Osteocyte (in vitro differentiated cells): ENCODE measurements around the gene ADAM10. TPM values are rescaled to one million over a fixed set of nuclear protein-coding genes. Genes with fewer than 3 reads are reported as not detected.

ENCODE experiments used
- DNase-seq: peaks from one replicate; pipeline ENCODE4 v3.0.0; 2021; ENCODE audit warnings: mixed read lengths; ENCODE audit not compliant: unreplicated experiment; ENCODE audit errors: extremely low spot score
- H3K27ac Mint-ChIP-seq: one replicate; pipeline ENCODE4 v1.8.0; 2021; ENCODE audit warnings: mild to moderate bottlenecking, mixed read lengths; ENCODE audit not compliant: unreplicated experiment
- H3K27me3 Mint-ChIP-seq: one replicate; pipeline ENCODE4 v1.8.0; 2021; ENCODE audit warnings: mixed read lengths; ENCODE audit not compliant: unreplicated experiment
- H3K36me3 Mint-ChIP-seq: one replicate; pipeline ENCODE4 v1.8.0; 2021; ENCODE audit warnings: mixed read lengths; ENCODE audit not compliant: unreplicated experiment
- H3K4me1 Mint-ChIP-seq: one replicate; pipeline ENCODE4 v1.8.0; 2021; ENCODE audit warnings: mixed read lengths; ENCODE audit not compliant: unreplicated experiment
- H3K4me3 Mint-ChIP-seq: one replicate; pipeline ENCODE4 v1.8.0; 2021; ENCODE audit warnings: mild to moderate bottlenecking, moderate library complexity, mixed read lengths; ENCODE audit not compliant: unreplicated experiment
- H3K9me3 Mint-ChIP-seq: one replicate; pipeline ENCODE4 v1.8.0; 2021; ENCODE audit warnings: mixed read lengths; ENCODE audit not compliant: unreplicated experiment
- total RNA-seq: library from RNA; stranded (reverse); gene quantifications from 2 replicates; pipeline ENCODE4 v1.2.1, GENCODE V29; 2021
- TF ChIP-seq, protein P1 (sequence below): fragments of 200-600 bp; sonication (generic); IDR thresholded peaks from 2 replicates; pipeline ENCODE4 v1.5.0; 2021; ENCODE audit warnings: antibody characterized with exemption, mild to moderate bottlenecking, moderate library complexity

ADAM10 gene
- total RNA-seq, 1 donor from 2014 or later: 169 TPM

DNA sequence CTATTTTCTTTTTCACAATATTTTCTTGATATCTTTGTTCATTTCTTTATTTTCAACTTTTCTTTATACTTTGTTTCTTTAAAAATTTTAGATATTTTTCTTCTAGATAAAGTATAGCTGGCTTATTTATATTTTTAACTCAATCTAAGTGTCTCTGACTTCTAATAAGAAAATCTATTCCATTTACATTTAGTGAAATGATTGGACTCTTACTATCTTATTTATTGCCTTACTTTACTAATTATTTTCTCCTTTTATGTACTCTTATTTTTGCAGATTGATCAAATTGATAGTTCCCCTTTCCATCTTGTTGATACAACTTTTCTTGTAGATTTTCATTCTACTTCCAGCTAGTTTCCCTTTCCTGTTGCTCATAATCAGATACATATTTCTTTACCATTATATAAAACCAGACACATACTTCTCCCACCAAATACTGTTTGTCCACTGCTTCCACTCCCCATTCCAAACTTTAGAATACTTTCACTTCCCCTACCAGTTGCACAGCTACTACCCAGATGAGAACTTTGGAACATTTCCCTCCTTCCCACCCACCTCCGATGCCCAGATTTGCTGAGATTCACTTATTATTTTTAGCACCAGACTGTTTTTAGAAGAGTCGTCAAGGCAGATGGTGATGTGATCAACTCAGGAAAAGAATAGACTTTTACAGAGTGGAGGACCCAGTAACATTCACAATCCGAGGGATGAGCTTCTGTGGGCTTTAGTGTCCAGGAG, 166.2 kb downstream of the ADAM10 start:
- Mint-ChIP-seq H3K9me3 (peaks cover 18% of the 10 kb centered on the region), H3K4me1 (peaks cover 5% of the 10 kb centered on the region), H3K36me3 (peaks cover 4% of the 10 kb centered on the region), H3K4me3 (no peak overlapping the region), H3K27ac (no peak overlapping the region), H3K27me3 (no peaks in the 10 kb centered on the region)
- TF ChIP-seq, protein P1, sequence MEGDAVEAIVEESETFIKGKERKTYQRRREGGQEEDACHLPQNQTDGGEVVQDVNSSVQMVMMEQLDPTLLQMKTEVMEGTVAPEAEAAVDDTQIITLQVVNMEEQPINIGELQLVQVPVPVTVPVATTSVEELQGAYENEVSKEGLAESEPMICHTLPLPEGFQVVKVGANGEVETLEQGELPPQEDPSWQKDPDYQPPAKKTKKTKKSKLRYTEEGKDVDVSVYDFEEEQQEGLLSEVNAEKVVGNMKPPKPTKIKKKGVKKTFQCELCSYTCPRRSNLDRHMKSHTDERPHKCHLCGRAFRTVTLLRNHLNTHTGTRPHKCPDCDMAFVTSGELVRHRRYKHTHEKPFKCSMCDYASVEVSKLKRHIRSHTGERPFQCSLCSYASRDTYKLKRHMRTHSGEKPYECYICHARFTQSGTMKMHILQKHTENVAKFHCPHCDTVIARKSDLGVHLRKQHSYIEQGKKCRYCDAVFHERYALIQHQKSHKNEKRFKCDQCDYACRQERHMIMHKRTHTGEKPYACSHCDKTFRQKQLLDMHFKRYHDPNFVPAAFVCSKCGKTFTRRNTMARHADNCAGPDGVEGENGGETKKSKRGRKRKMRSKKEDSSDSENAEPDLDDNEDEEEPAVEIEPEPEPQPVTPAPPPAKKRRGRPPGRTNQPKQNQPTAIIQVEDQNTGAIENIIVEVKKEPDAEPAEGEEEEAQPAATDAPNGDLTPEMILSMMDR: no peak
- no peak for DNase-seq

DNA sequence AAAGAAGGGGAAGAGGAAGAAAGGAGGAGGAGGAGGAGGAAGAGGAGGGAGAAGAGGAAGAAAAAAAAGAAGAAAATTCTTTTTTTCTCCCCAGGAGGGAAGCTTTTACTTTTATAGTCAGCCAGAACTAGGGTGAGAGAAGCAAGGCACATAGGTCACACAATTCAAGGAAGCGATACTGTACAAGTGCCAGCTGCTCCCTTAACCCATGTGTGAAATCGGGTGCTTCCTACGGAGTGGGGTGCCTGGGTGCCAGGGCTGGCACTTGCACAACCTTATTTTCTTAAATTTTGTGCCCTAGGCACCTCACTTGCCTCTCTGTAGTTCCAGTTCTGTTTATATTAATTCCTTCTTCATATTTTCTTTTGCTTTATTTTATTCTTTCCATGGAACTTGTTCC, 167.3 kb downstream of the ADAM10 start:
- TF ChIP-seq, protein P1: no peak
- Mint-ChIP-seq H3K4me3 (no peak overlapping the region), H3K27ac (no peak overlapping the region), H3K36me3 (peaks cover 4% of the 10 kb centered on the region), H3K4me1 (no peaks in the 10 kb centered on the region), H3K9me3 (peaks cover 18% of the 10 kb centered on the region), H3K27me3 (no peaks in the 10 kb centered on the region)
- no peak for DNase-seq

GRCh38 chr15:58576657-58577056, 172.8 kb downstream of the ADAM10 start:
- H3K4me1 Mint-ChIP-seq: no peaks in the 10 kb centered on the region
- H3K27ac Mint-ChIP-seq: no peak overlapping the region
- TF ChIP-seq, protein P1: no peak
- no peaks in the 10 kb centered on the region for H3K27me3 Mint-ChIP-seq
- no peak for DNase-seq
- no peaks in the 10 kb centered on the region for H3K36me3 Mint-ChIP-seq
- H3K4me3 Mint-ChIP-seq: no peak overlapping the region
- no peaks in the 10 kb centered on the region for H3K9me3 Mint-ChIP-seq

DNA sequence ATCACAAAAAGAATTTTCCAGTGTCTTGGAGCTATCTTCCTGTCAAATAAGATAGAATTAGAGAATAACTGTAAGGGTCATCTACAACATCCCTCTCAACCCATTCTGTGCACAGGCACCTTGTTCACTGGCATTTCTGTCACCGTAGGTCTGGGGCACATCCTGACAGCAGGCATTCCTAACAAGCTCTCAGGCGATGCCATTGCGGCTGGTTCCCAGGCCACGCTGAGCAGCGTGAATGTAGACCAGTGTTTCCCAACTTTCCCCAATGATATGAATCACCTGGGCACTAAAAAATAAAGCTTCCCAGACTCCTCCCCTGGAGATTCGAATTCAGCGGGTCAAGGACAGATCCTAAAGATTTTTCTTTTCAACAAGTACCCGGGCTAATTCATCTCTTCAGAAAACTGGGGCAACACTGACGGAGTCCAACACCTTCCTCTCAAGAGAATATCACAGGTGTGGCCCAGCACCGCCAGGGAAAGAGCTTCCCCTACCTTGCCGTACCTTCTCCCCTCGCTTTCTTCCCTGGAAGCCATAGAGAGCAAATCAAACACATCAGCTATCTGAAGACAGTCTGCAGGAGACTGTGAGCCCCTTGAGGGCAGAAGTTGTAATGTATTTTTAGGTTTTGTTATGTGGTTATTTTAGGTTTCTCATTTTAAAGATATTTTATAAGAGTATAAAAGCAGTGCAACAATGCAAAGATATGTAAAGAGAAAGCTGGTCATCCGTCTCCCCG, 174.3 kb downstream of the ADAM10 start:
- Mint-ChIP-seq H3K4me3 (no peak overlapping the region), H3K27ac (no peak overlapping the region), H3K9me3 (no peaks in the 10 kb centered on the region), H3K27me3 (no peaks in the 10 kb centered on the region), H3K4me1 (no peaks in the 10 kb centered on the region), H3K36me3 (no peaks in the 10 kb centered on the region)
- DNase-seq: no peak
- TF ChIP-seq, protein P1: no peak

GRCh38 chr15:58574631-58575030, 174.9 kb downstream of the ADAM10 start:
- no peaks in the 10 kb centered on the region for H3K36me3 Mint-ChIP-seq
- H3K27ac Mint-ChIP-seq: no peak overlapping the region
- H3K4me3 Mint-ChIP-seq: no peak overlapping the region
- no peak for DNase-seq
- H3K9me3 Mint-ChIP-seq: no peaks in the 10 kb centered on the region
- TF ChIP-seq, protein P1: no peak
- H3K27me3 Mint-ChIP-seq: no peaks in the 10 kb centered on the region
- H3K4me1 Mint-ChIP-seq: no peaks in the 10 kb centered on the region
